ENCODE results near the gene STAT4. TPM values are rescaled to one million over a fixed set of nuclear protein-coding genes. Genes with fewer than 3 reads are reported as not detected.

The STAT4 gene
- total RNA-seq, 1 donor from 2014 or later = 1.6 TPM

DNA sequence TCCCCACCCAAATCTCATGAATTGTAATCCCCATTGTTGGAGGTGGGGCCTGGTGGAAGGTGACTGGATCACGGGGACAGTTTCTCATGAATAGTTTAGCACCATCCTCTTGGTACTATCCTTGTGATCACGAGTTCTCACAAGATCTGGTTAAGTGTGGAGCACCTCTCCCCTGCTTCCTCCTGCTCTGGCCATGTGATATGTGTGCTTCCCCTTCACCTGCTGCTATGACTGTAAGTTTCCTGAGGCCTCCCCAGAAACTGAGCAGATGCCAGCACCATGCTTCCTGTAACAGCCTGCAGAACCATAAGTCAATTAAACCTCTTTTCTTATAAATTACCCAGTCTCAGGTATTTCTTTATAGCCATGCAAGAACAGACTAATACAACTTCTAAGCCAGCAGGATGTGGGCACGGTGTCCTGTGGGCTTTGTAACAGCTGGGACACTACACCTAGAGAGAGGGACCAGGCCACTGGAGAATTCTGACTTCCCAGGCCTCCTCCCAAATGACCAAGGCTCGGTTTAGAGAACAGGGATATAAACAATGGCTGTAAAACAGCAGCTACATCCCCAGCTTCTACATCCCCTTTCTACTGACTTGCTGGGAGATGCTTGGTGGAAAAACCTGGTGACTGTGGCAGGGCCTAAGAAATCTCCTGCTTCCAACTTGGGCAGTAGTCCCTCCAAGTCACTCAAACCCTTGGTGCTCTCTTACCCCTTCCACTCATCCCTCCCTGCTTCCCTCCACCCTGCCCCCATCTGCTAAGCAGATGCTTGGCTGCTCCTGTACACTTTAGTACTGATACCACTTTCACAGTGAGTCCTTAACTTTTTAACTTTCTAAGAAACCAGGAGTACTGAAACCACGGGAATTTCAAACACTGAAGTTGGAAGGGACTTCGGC, 147.1 kb downstream of the STAT4 start:
- no peak overlapping the region for H3K4me3 ChIP-seq (ENCODE audit: low read depth, low read length)
- TF ChIP-seq, protein P1, sequence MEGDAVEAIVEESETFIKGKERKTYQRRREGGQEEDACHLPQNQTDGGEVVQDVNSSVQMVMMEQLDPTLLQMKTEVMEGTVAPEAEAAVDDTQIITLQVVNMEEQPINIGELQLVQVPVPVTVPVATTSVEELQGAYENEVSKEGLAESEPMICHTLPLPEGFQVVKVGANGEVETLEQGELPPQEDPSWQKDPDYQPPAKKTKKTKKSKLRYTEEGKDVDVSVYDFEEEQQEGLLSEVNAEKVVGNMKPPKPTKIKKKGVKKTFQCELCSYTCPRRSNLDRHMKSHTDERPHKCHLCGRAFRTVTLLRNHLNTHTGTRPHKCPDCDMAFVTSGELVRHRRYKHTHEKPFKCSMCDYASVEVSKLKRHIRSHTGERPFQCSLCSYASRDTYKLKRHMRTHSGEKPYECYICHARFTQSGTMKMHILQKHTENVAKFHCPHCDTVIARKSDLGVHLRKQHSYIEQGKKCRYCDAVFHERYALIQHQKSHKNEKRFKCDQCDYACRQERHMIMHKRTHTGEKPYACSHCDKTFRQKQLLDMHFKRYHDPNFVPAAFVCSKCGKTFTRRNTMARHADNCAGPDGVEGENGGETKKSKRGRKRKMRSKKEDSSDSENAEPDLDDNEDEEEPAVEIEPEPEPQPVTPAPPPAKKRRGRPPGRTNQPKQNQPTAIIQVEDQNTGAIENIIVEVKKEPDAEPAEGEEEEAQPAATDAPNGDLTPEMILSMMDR (conservative IDR thresholded peaks at IDR 0.05; ENCODE audit: low read depth, low read length) = no peak

DNA sequence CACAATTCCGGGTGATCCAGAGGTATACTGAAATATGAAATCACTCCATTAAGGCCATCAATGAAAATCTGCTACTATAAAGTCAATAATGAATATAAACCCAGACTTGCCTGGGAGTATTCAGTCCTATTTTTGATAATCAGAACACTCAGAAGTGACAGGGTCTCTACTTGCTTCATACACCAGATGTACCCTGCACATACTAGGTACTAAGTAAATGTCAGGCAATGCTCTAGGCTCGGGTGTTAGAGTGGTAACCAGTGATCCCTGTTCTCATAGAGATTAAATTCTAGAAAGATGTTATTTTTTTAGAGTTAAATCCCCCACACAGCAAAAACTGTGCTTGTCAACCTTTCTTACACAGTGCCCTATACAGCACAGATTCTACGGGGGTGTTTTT, 149.2 kb downstream of the STAT4 start:
- TF ChIP-seq, protein P1 (conservative IDR thresholded peaks at IDR 0.05; ENCODE audit: low read depth, low read length) = no peak
- no peak for DNase-seq (ENCODE audit: low read depth)

More for the DNA sequence above, 147.1 kb downstream of the STAT4 start:
- DNase-seq (ENCODE audit: low read depth) = no peak

GRCh38 chr2:191001032-191001431, 149.8 kb downstream of the STAT4 start:
- H3K4me3 ChIP-seq (ENCODE audit: low read depth, low read length) = no peak overlapping the region
- DNase-seq (ENCODE audit: low read depth) = no peak
- TF ChIP-seq, protein P1 (conservative IDR thresholded peaks at IDR 0.05; ENCODE audit: low read depth, low read length) = no peak

More for the DNA sequence above, 149.2 kb downstream of the STAT4 start:
- no peak overlapping the region for H3K4me3 ChIP-seq (ENCODE audit: low read depth, low read length)

- TF ChIP-seq, protein P1 (conservative IDR thresholded peaks at IDR 0.05; ENCODE audit: low read depth, low read length) = no peak
- DNase-seq (ENCODE audit: low read depth) = no peak
- H3K4me3 ChIP-seq (ENCODE audit: low read depth, low read length) = no peak overlapping the region
Observed at GRCh38 chr2:190999949-191000665, 150.7 kb downstream of the STAT4 start.

DNA sequence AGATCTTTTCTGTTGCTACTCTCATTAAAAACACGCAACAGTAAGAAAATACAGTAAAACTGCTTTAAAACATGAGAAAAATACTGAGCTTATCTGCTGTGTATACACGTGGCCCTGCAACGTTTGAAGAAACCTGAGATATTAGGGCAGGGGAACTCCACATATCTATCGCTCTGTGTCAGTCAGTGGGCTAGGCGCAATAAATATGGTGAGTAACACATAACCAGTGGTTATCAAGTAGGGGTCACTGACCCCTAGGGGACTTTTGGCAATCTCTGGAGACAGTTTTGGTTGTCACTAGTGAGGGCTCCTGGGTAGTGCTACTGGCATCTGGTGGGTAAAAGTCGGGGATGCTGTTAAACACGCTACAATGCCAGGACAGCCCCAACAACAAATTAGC, 151.7 kb downstream of the STAT4 start:
- no peak overlapping the region for H3K4me3 ChIP-seq (ENCODE audit: low read depth, low read length)
- no peak for DNase-seq (ENCODE audit: low read depth)
- TF ChIP-seq, protein P1 (conservative IDR thresholded peaks at IDR 0.05; ENCODE audit: low read depth, low read length) = no peak

DNA sequence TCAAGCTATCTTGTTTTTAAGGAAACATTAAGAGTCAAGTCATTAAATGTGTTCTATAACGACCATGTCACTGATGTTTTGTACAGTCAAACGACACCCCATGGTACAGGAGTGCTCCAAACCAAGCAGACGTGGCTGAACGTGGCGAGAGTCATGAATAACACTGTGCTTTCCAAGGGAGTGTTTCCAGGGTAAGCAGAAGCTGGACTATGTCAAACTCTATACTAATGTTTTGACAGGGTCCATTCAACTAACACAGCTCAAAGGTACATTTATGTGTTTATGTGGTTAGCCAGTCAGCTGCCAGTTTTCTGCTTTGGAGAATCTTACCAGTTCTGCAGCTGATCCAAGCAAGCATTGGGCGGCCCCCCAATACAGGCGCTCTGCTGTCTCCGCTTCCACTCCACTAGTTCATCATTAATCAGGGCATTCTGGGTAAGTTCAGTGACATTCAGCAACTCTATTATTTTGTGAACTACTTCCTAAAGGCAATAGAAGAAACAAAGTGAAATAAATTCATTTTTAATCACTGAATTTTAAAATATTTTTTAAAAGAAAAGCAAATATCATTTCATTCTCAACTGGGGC, 153.2 kb downstream of the STAT4 start:
- TF ChIP-seq, protein P1 (conservative IDR thresholded peaks at IDR 0.05; ENCODE audit: low read depth, low read length) = no peak
- DNase-seq (ENCODE audit: low read depth) = no peak

More for the DNA sequence above, 153.2 kb downstream of the STAT4 start:
- no peak overlapping the region for H3K4me3 ChIP-seq (ENCODE audit: low read depth, low read length)

All from epithelial cell of proximal tubule (primary cell).